ENCODE results near the gene SLFN11.

- TF ChIP-seq CTCF (conservative IDR thresholded peaks at IDR 0.05) (no peak), ZFX (IDR thresholded peaks at IDR 0.05) (no peak)
Observed at GRCh38 chr17:35337364-35337763, 36.1 kb downstream of the SLFN11 start.
